ENCODE data around the gene MUSK. TPM values are rescaled to one million over a fixed set of nuclear protein-coding genes. Genes with fewer than 3 reads are reported as not detected.

MUSK gene
- total and polyA plus RNA-seq, 2 experiments from 2014 or later = not detected

- no peak overlapping the region for H3K27ac Mint-ChIP-seq
- DNase-seq (ENCODE audit: low spot score) (no peak), ATAC-seq (no peak)
- no peaks in the 10 kb centered on the region for H3K36me3 Mint-ChIP-seq (ENCODE audit: low read depth)
- H3K4me3 ChIP-seq = no peak overlapping the region
- H3K27ac ChIP-seq (ENCODE audit: low read depth) = no peak overlapping the region
- H3K4me2 ChIP-seq = no peak overlapping the region
- no peaks in the 10 kb centered on the region for H3K9me2 ChIP-seq (ENCODE audit: insufficient read depth)
- H3K4me1 ChIP-seq (ENCODE audit: insufficient read depth) = peaks cover 5% of the 10 kb centered on the region; the same call in 1 of the 2 replicates
- no peak overlapping the region for H3K4me3 Mint-ChIP-seq
- no peak overlapping the region for H2AFZ ChIP-seq
- peaks cover 3% of the 10 kb centered on the region for H3K27me3 Mint-ChIP-seq (ENCODE audit: insufficient read depth, low read depth, poor library complexity)
- no peaks in the 10 kb centered on the region for H3K9me3 Mint-ChIP-seq
- H3K36me3 ChIP-seq (ENCODE audit: insufficient read depth) = no peaks in the 10 kb centered on the region
- no peaks in the 10 kb centered on the region for H3F3A ChIP-seq (replicated peaks; ENCODE audit: low read depth)
- H3K27me3 ChIP-seq (ENCODE audit: insufficient read depth) = no peaks in the 10 kb centered on the region
- no peak for TF ChIP-seq ZNF114 (CRISPR knock-in tag; IDR thresholded peaks at IDR 0.05)
- TF ChIP-seq STAT1 (IDR thresholded peaks at IDR 0.05; ENCODE audit: unreplicated experiment) = no peak
- TF ChIP-seq REST (IDR thresholded peaks at IDR 0.05; ENCODE audit: unreplicated experiment) = no peak
- TF ChIP-seq CTCF (conservative IDR thresholded peaks at IDR 0.05; ENCODE audit: low read depth in 2 of 2) = no peak
- no peak for TF ChIP-seq EZH2phosphoT487 (IDR thresholded peaks at IDR 0.05; ENCODE audit: unreplicated experiment)
- TF ChIP-seq POLR2AphosphoS5 (IDR thresholded peaks at IDR 0.05; ENCODE audit: low read depth) = no peak
- TF ChIP-seq CREB1 (CRISPR knock-in tag; IDR thresholded peaks at IDR 0.05; ENCODE audit: low read depth) = no peak
- no peak for TF ChIP-seq ZNF331 (CRISPR knock-in tag; IDR thresholded peaks at IDR 0.05; ENCODE audit: low read depth)
- TF ChIP-seq ZNF462 (CRISPR knock-in tag; IDR thresholded peaks at IDR 0.05) = no peak
- TF ChIP-seq ETS1 (IDR thresholded peaks at IDR 0.05) = no peak
- peaks cover 5% of the 10 kb centered on the region; the same call in 2 of the 3 replicates for H3K4me1 Mint-ChIP-seq
- no peaks in the 10 kb centered on the region for H3K79me2 ChIP-seq (replicated peaks; ENCODE audit: insufficient read depth)
- no peaks in the 10 kb centered on the region for H4K20me1 ChIP-seq (replicated peaks; ENCODE audit: insufficient read depth)
Observed at GRCh38 chr9:110808599-110808980, 140.0 kb downstream of the MUSK start.

Data from GM23338 (cell line).